ENCODE results near the gene TFDP1.
"Not testable (repeated sequence)": the region's sequence is repeated elsewhere in the genome, so short reads cannot be mapped to it uniquely, and the experiment has no call there.

Gene TFDP1

GRCh38 chr13:113551081-113552000 lies 33.2 kb upstream of the TFDP1 start:
- DNase-seq (ENCODE audit: low spot score) = no peak

- no peak for DNase-seq (ENCODE audit: low spot score)
Measured at GRCh38 chr13:113552079-113552478, 32.5 kb upstream of the TFDP1 start.

GRCh38 chr13:113552786-113553434 lies 31.6 kb upstream of the TFDP1 start:
- no peak for DNase-seq (ENCODE audit: low spot score)

- no peak for DNase-seq (ENCODE audit: low spot score)
Measured at GRCh38 chr13:113553511-113554332, 30.8 kb upstream of the TFDP1 start.

- no peak for DNase-seq (ENCODE audit: low spot score)
Measured at GRCh38 chr13:113554333-113554700, 30.2 kb upstream of the TFDP1 start.

GRCh38 chr13:113555141-113555540 lies 29.4 kb upstream of the TFDP1 start:
- no peak for DNase-seq (ENCODE audit: low spot score)

GRCh38 chr13:113557013-113557412 lies 27.5 kb upstream of the TFDP1 start:
- DNase-seq (ENCODE audit: low spot score) = no peak

GRCh38 chr13:113558461-113558860 lies 26.1 kb upstream of the TFDP1 start:
- DNase-seq (ENCODE audit: low spot score) = no peak

GRCh38 chr13:113559061-113559460 lies 25.5 kb upstream of the TFDP1 start:
- no peak for DNase-seq (ENCODE audit: low spot score)

GRCh38 chr13:113559901-113560644 lies 24.5 kb upstream of the TFDP1 start:
- DNase-seq (ENCODE audit: low spot score) = no peak

GRCh38 chr13:113560645-113561416 lies 23.7 kb upstream of the TFDP1 start:
- DNase-seq (ENCODE audit: low spot score) = no peak

- DNase-seq (ENCODE audit: low spot score) = no peak
Measured at GRCh38 chr13:113561417-113562084, 23.0 kb upstream of the TFDP1 start.

- peak; percentile 9 for DNase-seq (ENCODE audit: low spot score)
Measured at GRCh38 chr13:113562085-113562749, 22.3 kb upstream of the TFDP1 start.

- no peak for DNase-seq (ENCODE audit: low spot score)
Measured at GRCh38 chr13:113562844-113563243, 21.7 kb upstream of the TFDP1 start.

- not testable (repeated sequence) for DNase-seq (ENCODE audit: low spot score)
Measured at GRCh38 chr13:113563511-113563910, 21.0 kb upstream of the TFDP1 start.

GRCh38 chr13:113564331-113565023 lies 20.1 kb upstream of the TFDP1 start:
- DNase-seq (ENCODE audit: low spot score) = no peak

GRCh38 chr13:113565526-113566226 lies 18.9 kb upstream of the TFDP1 start:
- no peak for DNase-seq (ENCODE audit: low spot score)

GRCh38 chr13:113566227-113566561 lies 18.4 kb upstream of the TFDP1 start:
- no peak for DNase-seq (ENCODE audit: low spot score)

- no peak for DNase-seq (ENCODE audit: low spot score)
Measured at GRCh38 chr13:113567681-113568080, 16.9 kb upstream of the TFDP1 start.
